ENCODE results near the gene YPEL1.

- TF ChIP-seq CTCF (IDR thresholded peaks at IDR 0.05): no peak
- no peak for TF ChIP-seq POLR2A (IDR thresholded peaks at IDR 0.05)
- no peak for TF ChIP-seq POLR2AphosphoS5 (IDR thresholded peaks at IDR 0.05)
These were observed 43.8 kb downstream of the YPEL1 start for GRCh38 chr22:21691816-21692215.
